Uterus (tissue), 4 donors: ENCODE results near the gene GALNT12. TPM values are rescaled to one million over a fixed set of nuclear protein-coding genes. Genes with fewer than 3 reads are reported as not detected.

Experiments used
- DNase-seq, 2 donors: peaks; one replicate each; pipeline ENCODE4 v3.0.0-alpha.2; 2019 to 2020
- H3K27ac ChIP-seq, 2 donors: fragments of 200-600 bp; sonication (generic); 1 replicate in 1 of 2; 2 replicates in 1 of 2; pipeline ENCODE4 v1.5.1; 2016 to 2018
- H3K27me3 ChIP-seq, 2 donors: fragments of 200-600 bp; sonication (generic); one replicate each; pipeline ENCODE4 v1.5.1; 2018 to 2019; ENCODE audit warnings: control low read depth in 1 of 2
- H3K36me3 ChIP-seq, 2 donors: fragments of 200-600 bp; sonication (generic); one replicate each; pipeline ENCODE4 v1.5.1; 2019; ENCODE audit warnings: control low read depth in 1 of 2
- H3K4me1 ChIP-seq, 2 donors: fragments of 200-600 bp; sonication (generic); one replicate each; pipeline ENCODE4 v1.5.1; 2018 to 2019; ENCODE audit warnings: control low read depth in 1 of 2
- H3K4me3 ChIP-seq, 2 donors: fragments of 200-600 bp; sonication (generic); 1 replicate in 1 of 2; 2 replicates in 1 of 2; pipeline ENCODE4 v1.5.1; 2018 to 2019; ENCODE audit warnings: mild to moderate bottlenecking in 1 of 2
- H3K9me3 ChIP-seq, 2 donors: fragments of 200-600 bp; sonication (generic); one replicate each; pipeline ENCODE4 v1.5.1; 2019; ENCODE audit warnings: control low read depth in 1 of 2
- POLR2A ChIP-seq, 2 donors: fragments of 450-650 bp; IDR thresholded peaks; one replicate each; pipeline ENCODE4 v1.6.1; 2016; ENCODE audit warnings: antibody characterized with exemption in 2 of 2, mild to moderate bottlenecking in 1 of 2, moderate library complexity in 1 of 2
- intact Hi-C: fragments of 100-400 bp; cut with DNase I; formaldehyde crosslinking; loops from one replicate; pipeline ENCODE4 v1.15.1; 2023; ENCODE audit warnings: low total_unique reads
- total RNA-seq, 4 donors: library from RNA; depleted of rRNA in 3 of 4; stranded (reverse); fragments of >200 nt in 3 of 4; gene quantifications; one replicate each; pipeline versions ENCODE4 v1.1.0 to v1.2.4, GENCODE V29; 2014 to 2023
- TF ChIP-seq, protein P1 (sequence below), 4 experiments: fragments of 200-600 bp in 2 of 4; fragments of 450-650 bp in 2 of 4; sonication (generic) in 2 of 4; IDR thresholded peaks; one replicate each; pipeline ENCODE4 v1.5.1; 2016 to 2019; ENCODE audit warnings: antibody characterized with exemption in 4 of 4, mild to moderate bottlenecking in 2 of 4, moderate library complexity in 1 of 4
- donor health status: DM: yes; HTN: yes; CAD: no.

GALNT12 gene
- total RNA-seq, 4 donors from 2014 or later = 0.29 to 9.3 (median 2.5) TPM; not detected in 1

DNA sequence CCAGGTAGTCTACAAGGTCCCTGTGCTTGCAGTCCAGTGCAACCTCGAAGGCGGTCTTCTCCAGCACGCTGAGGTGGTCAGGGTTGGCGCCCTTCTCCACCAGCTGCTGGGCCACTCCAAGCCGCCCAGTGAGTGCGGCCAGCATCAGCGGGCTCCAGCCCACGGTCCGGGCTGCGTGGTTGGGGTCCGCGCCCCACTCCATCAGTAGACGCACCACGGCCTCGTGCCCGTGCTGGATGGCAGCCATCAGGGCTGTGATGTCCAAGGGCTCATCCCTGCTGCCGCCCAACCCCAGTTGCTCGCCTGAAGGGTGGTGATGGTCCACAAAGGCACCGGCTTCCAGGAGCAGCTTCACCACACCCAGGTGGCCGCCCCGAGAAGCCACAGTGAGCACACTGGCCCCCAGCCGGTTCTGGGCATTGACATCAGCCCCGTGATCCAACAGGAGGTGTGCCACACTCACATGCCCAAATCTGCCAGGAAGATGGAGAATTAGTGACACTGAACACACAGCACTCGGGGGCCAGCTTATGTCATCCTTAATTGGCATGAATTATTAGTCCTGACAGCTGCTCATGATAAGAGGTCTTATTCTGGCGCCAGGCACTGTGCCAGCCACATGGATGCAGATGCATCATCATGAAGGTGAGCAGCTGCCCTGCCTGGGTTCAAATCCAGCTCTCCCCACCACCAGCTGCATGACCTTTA is 17.2 kb upstream of the GALNT12 start:
- DNase-seq = peak in 1 of 2 donors; percentile 35
- intact Hi-C loops = no loop called here

DNA sequence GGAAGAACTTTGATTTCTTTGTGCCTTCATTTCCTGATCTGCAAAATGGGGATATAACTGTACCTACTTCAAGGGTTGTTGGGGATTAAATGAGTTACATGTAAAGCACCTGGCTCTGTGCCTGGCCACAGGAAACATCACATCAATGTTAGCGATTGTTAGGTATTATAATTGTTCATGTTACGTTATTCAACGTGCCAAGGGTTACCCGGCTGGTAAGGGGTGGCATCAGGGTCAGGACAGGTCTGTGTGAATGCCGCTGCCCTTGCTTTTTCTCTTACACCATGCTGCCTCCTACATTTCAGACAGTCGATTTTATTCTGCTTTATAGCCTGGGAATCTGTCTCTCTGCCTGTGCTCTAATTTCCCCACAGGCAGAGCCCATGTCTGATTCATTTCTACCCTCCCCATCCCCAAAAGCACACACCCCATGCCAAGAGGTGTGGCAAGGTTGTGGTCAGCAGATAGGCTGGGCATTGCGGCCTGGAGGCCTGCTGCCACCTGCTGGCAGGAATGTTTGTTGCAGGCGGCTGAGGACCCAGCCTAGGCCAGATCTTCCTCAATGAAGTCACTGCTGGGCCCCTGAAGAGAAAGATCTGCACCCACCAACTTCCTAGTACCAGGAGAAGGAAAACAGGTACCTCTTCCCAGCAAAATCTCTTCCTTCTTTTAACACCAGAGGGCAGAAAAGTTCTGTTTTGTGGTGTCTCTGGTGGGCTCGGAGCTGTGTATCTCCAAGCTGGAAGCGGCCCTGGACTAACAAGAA is 16.4 kb upstream of the GALNT12 start:
- TF ChIP-seq, protein P1, sequence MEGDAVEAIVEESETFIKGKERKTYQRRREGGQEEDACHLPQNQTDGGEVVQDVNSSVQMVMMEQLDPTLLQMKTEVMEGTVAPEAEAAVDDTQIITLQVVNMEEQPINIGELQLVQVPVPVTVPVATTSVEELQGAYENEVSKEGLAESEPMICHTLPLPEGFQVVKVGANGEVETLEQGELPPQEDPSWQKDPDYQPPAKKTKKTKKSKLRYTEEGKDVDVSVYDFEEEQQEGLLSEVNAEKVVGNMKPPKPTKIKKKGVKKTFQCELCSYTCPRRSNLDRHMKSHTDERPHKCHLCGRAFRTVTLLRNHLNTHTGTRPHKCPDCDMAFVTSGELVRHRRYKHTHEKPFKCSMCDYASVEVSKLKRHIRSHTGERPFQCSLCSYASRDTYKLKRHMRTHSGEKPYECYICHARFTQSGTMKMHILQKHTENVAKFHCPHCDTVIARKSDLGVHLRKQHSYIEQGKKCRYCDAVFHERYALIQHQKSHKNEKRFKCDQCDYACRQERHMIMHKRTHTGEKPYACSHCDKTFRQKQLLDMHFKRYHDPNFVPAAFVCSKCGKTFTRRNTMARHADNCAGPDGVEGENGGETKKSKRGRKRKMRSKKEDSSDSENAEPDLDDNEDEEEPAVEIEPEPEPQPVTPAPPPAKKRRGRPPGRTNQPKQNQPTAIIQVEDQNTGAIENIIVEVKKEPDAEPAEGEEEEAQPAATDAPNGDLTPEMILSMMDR (IDR thresholded peaks at IDR 0.05) = peak; percentile 92 to 98 (median 98)
- TF ChIP-seq POLR2A (IDR thresholded peaks at IDR 0.05) = no peak
- Histone ChIP-seq H3K27ac (peak overlapping the region; percentile 45 to 58), H3K36me3 (no peaks in the 10 kb centered on the region), H3K27me3 (no peaks in the 10 kb centered on the region), H3K4me3 (no peak overlapping the region), H3K4me1 (peaks cover 0 to 8% of the 10 kb centered on the region in 2 donors), H3K9me3 (no peaks in the 10 kb centered on the region)
- DNase-seq = peak; percentile 88 to 92
- intact Hi-C loops = no loop called here

More for the DNA sequence above, 17.2 kb upstream of the GALNT12 start:
- H3K27ac ChIP-seq = peak overlapping the region in 1 of 2 donors; percentile 39
- H3K9me3 ChIP-seq = no peaks in the 10 kb centered on the region
- no peak for TF ChIP-seq POLR2A (IDR thresholded peaks at IDR 0.05)
- TF ChIP-seq, protein P1 (IDR thresholded peaks at IDR 0.05) = no peak
- H3K4me3 ChIP-seq = no peak overlapping the region
- peaks cover 0 to 8% of the 10 kb centered on the region in 2 donors for H3K4me1 ChIP-seq
- no peaks in the 10 kb centered on the region for H3K27me3 ChIP-seq
- H3K36me3 ChIP-seq = no peaks in the 10 kb centered on the region

DNA sequence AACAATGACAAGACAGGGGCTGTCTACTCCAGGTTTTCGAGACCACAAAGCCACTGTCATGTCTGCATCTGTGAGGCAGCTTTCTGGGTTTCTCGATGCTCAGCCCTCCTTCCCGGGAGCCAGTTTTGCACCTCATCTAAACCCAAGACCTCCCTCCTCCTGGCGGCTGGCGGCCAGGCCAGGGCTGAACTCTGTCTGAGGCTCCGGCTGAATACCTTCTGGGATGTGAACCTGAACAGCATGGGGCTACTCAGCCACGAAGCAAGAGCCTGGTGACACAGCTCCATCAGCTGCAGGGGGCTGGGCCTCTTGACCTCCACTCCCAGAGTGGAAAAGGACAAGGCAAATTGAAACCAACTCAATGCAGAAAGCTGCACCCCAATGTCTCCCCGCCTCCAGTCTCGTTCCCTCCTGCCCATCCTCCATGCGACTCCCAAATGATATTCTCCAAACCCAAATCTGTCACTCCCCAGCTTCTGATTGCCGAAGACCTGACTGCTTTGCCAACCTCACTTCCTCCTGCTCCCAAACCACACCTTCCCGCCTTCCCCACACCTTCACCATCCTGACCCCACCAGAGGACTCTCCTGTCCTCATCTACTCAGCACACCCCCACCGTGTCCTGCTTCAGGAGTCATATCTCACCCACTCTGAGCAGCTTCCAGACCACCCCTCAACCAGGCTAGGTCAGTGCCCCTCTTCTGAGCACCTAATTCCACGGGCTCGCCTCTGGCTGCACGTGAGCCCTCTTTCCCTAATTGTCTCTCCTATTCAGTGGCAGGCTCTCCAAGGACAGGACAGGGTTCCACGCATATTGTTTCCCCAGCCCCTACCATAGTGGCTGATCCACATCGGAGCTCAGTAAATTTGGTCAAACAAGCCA is 15.6 kb upstream of the GALNT12 start:
- no peak for DNase-seq
- no peaks in the 10 kb centered on the region for H3K27me3 ChIP-seq
- H3K9me3 ChIP-seq = no peaks in the 10 kb centered on the region
- H3K27ac ChIP-seq = peak overlapping the region; percentile 45 to 58
- H3K36me3 ChIP-seq = no peaks in the 10 kb centered on the region
- peaks cover 0 to 8% of the 10 kb centered on the region in 2 donors for H3K4me1 ChIP-seq
- H3K4me3 ChIP-seq = no peak overlapping the region
- intact Hi-C loops = no loop called here
- no peak for TF ChIP-seq POLR2A (IDR thresholded peaks at IDR 0.05)
- TF ChIP-seq, protein P1 (IDR thresholded peaks at IDR 0.05) = no peak

DNA sequence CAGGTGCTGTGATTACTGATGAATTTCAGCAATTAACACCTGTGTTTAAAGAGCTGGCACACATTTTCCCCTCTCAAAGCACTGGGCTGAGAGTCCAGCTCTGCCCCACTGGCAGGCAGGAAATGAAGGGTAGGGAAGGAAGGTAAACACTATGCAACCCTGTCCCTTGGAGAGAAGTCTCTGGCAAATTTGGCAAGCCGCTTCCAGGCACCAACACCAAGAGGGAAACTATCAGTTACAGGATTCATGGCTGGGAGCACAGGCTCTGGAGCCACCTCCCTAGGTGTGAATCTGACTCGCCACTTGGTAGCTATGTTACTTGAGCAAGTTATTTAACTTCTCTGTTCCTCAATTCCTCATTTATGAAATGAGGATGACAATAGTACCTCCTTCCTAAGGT is 14.4 kb upstream of the GALNT12 start:
- TF ChIP-seq POLR2A (IDR thresholded peaks at IDR 0.05) = no peak
- TF ChIP-seq, protein P1 (IDR thresholded peaks at IDR 0.05) = no peak
- H3K27ac ChIP-seq = no peak overlapping the region
- H3K9me3 ChIP-seq = no peaks in the 10 kb centered on the region
- H3K27me3 ChIP-seq = no peaks in the 10 kb centered on the region
- intact Hi-C loops = no loop called here
- peaks cover 0 to 8% of the 10 kb centered on the region in 2 donors for H3K4me1 ChIP-seq
- DNase-seq = no peak
- H3K4me3 ChIP-seq = no peak overlapping the region
- H3K36me3 ChIP-seq = no peaks in the 10 kb centered on the region
